Fibroblast of the conjunctiva (primary cell): ENCODE results near the gene PRKD1.

Experiments
- DNase-seq: peaks from one replicate; pipeline ENCODE4 v3.0.0-alpha.2; 2010; ENCODE audit warnings: low read depth

The PRKD1 gene

DNA sequence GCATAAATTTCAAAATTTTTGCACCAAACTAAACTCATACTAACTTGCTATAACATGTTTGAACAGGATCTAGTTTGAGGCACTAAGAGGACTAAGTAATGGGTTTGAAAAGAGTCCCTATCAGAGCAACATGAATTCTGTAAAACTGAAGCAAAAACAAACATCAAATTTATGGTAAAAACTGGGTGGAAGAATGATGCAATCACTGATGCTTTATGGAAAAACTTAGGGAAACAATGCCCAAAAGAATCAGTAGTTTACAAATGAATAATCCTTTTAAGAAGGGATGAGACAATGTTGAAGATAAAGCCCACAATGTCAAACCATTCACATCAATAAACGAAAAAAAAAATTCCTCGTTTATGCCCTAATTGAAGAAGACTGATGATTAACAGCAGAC lies 88.9 kb downstream of the PRKD1 start:
- no peak for DNase-seq

DNA sequence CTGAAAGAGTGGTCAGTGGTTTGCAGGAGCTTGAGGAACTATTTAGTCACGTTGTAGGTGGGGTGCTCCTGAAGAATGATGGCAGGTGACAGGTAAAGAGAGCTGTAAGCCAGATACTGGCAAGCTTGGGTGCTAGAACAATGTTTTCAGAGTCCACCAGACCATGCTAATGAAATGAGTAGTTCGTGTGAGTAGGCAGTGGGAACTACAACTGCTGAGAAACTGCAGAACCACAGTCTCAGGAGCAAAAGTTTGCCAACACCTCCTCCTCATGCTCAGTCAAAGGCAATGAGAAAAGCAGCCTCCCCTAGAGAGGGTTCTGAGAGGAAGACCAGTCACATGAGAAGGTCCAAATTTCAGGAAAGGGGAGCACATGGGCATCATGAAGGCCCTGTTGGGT lies 91.3 kb downstream of the PRKD1 start:
- DNase-seq: no peak

DNA sequence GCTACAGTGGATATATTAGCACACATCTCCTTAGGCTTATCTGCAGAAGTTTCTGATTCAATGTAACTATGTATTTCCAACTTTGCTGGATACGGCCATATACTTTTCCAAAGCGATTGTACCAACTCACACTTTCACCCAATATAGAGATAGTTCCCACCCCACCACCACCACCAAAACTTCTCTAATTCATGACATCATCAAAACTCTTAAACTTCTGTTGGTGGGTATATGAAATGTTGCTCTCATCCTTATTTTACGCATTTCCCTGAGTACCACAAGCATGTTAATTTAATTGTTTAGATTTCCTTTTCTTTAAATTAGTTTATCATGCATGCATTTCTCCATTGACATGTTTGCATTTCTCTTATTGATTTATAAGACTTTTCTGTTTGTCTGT lies 95.6 kb downstream of the PRKD1 start:
- no peak for DNase-seq

DNA sequence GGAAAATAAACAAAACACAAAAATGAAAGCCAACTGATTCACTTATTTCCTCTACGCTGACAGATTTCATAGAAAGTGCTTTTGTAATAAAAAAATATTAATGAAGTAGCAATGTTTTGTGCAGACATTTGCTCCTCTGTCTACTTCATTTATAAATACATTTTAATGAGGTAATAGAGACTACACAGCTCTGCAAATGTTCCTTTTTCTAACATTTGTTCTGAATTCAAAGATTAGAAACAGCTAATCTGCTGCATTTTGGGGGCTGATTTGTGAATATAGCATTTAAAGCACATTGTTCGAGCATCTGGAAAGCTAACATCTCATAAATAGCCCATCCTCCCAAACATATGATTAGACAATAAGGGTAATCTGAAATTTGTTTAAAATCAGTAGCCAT lies 97.8 kb downstream of the PRKD1 start:
- DNase-seq: no peak

DNA sequence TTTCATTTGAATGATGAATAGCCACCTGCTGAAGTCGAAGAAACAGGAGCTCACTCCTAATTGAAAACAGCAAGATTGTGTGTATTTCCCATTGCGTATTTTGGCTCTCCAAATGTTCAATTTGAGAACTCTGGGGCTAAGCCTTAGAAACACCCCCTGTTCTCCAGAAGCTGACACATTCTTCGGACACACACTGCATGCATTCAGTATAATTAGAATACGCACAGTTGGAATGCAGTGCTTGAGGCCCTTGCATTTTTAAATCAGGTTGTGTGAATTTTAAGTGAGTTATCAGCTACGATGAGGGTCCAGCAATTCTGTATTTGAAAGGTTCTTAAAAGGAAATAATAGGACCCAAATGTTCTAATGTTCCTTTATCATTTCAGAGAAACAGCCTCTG lies 103.8 kb downstream of the PRKD1 start:
- no peak for DNase-seq

DNA sequence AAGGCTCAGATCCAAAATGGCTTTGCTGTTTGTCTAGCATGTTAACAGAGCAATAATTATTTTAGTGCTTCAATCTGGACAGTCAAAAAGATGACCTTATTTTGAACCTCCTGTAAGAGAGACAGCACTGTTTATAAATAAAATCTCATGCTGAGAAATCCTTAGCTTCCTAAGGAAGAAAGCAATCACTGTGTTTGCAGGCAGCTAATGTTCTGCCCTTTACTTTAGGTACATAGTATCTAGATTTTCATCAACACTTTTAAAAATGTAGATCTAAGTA lies 105.3 kb downstream of the PRKD1 start:
- no peak for DNase-seq

DNA sequence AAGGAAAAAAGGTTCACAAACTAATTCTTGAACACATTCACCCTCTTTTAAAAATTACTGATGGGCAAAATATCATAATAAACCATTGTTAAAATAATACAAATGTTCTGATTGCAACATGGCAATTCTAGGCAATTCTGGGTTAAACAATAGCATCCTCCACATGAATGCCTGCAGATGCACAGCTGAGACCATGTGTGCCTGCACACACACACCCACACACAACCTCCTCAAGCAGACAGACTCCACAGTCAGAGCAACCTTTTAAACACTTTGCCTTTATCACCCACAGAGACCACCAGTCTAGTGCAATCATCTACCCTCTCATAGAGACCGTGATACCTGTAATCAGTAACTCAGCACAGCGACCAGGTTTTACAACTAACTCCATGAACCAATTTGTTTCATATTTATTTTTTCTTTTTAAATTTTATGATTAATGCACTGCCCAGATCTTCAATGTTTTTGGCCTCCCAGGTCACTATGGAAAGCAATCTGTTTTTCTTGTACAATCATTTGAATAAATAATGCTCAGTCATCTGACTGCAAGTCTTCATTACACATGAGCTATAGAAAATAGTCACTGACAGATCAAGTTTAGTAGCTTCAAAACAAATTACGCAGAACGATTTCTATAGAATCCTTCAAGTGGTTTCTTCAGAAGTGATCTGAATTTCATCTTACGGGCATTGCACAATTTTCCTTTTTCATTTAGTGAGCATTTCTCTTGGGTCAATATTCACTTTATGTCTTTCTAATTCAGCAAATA lies 105.8 kb downstream of the PRKD1 start:
- no peak for DNase-seq

DNA sequence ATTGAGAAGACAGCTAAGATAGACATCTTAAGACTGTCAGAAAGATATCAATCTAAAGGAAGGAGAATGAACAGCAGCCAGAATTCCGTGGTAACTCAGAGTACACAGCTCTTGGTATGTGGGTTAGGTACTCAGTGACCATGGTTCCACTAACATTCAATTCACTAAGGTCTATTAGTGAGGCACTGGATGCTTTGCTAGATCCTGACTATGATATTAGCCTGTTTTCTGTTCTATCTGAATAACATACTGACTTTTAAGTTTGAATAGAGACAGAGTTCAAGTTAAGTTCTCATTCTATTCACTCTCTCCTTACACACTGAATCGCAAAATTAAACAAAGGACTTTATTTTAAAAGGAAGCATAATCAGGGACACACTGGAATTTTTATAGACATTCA lies 106.4 kb downstream of the PRKD1 start:
- DNase-seq: no peak

DNA sequence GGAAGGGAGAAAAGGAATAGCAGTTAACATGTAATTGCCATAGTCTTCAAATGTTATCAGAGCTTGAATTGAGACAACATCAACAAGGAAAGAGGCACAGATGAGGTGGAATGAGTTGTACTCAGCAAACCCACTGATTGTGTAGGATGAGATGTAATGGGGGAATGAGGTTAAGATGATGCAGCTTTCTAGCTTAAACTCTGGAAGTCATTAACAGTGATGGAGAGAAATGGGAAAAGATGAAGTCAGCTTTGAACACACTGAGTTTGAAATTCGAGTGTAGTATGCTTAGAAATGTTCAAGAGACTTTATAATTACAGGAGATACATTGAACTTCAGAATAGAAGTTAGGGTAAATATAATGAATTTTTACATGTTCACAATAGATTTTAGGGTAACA lies 106.9 kb downstream of the PRKD1 start:
- no peak for DNase-seq

DNA sequence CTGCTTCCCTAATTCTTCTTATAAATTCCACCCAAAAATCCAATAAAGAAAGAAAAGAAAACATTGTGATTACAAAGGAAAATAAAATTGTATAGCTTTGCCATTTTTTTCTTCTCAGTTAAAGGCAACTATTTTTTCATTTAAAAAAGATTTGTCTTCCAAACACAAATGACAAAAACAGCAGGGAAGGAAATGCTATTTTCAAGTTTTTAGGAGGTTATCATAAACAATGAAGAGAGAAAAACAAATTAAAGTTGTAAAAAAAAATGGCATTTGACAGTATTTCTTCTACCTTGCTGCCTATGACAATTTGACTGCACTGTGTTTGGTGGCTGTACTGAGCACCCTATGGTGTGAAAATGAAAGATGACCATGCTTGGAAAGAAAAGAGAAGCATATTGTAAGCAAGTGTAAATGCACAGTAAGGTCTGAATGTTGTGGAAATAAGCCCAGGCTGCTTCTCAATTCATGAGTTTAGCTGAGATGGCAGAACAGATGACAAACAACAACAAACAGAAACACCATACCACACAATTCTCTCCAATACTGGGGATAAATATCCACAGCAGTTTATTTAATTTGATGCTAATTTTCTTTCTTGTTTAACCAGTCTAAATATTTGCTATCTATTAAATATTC lies 109.8 kb downstream of the PRKD1 start:
- DNase-seq: no peak

DNA sequence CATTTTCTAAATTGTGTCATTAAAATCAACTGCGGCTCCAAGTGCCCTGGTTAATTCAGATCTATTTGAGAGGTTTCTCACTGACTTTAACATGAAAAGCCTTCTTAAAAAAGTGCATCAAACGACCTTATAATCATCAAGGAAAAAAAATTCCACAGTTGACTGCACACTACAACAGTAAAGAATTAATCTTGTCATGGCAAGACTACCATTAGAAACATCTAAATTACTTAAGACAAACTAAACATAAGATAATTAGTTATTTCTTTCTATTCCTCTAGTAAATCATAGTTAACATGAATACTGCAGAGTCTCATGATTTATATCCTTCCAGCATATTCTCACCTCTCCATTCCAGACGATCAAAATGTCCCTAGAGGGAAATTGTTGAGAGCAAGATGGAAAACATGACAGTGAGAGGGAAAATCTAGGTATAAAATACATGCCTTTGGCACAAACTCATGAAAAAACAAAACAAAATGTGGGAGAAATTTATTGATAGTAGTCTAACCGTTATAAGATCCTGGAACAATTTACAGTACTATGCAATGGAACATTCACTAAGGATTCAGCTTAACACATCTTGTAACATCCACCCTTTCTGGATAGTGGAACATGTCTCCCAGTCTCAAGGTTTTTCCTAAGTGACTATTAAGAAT lies 112.5 kb downstream of the PRKD1 start:
- no peak for DNase-seq

DNA sequence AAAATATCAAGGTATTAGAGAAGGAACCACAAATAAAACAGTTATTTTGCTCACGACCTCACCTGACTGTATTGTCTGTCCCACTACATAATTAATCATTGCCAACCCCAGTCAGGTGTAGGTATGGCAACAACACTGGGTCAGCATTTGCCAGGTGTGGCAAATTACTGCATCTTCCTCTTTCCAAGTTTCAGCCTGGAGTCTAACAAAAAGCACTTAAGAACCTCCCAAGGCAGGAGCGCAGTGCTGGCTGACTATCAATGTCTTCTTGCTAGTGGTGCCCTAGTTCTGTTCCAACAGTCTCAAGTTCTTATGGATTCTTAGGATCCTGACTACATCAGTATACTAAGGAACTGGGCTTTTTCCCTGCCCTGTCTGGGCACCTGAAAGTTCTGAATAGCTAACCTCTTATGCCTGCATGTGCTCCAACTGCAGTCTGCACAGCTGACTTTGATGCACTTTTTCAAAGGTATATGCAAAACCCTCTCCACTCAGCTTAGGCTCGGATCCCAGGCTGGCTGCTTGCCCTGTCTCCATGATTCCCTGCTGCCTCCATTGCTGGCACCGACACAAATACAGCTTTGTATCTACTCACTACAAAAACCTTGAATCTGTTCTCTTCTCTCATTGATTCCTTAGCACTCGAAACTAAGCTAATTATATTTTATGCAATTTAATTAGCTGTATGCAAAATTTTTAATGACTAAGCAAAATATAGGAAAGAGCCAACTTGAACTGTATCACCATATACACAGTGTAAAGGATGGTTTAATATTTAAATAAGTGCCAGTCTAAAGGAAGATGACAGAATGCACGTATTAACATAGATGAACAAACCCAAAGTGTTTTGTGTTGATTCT lies 113.3 kb downstream of the PRKD1 start:
- peak; percentile 26 for DNase-seq

DNA sequence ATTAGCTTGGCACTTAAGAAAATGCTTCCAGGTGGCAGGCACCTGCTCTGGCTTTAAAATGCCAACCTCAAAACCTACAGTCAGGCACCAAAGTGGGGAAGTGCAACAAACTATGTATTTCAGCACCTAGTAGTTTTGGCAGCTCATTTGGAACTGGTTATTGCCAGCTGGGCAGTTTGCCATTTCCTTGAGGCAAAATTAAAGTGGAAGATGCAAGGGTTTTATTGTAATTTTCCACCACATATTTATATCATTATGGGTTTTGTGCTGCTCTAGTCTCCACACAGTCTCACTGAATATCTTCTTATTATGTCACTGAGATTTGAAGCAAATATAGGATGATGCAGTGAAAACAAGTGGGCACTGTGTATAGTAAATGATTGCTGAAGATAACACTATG lies 117.0 kb downstream of the PRKD1 start:
- DNase-seq: peak; percentile 39

DNA sequence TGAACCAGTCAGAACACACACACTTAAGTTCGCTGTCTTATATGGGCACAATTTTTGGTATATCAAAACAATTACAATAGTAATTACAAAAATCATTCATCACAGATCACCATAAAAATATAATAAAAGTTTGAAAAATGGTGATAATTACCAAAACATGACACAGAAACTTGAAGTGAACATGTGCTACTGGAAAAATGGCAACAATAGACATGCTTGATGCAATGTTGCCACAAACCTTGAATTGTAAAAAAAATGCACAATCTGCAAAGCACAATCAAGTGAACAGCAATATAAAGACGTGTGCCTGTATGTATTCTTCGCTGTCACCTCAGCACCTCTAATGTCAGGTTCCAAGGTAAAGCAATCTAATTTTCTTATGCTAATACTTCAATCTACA lies 117.6 kb downstream of the PRKD1 start:
- no peak for DNase-seq

DNA sequence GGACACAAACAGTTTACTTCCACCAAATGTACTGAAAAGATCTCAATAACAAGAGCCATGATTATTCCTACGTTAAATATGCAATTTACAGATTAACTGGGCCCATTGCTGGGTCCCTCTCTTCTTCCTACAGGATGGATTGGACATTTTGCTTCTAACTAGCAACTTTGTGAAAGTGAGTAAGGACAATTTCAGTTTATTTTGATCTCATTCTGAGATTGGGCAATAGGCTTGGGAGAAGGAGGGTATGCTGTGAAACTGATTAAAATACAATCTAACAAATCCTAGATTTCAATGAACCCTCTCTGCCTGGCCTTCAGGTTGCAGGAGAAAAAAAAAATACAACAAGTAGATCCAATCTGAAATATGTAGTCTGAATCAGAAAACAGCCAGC lies 121.5 kb downstream of the PRKD1 start:
- DNase-seq: no peak

DNA sequence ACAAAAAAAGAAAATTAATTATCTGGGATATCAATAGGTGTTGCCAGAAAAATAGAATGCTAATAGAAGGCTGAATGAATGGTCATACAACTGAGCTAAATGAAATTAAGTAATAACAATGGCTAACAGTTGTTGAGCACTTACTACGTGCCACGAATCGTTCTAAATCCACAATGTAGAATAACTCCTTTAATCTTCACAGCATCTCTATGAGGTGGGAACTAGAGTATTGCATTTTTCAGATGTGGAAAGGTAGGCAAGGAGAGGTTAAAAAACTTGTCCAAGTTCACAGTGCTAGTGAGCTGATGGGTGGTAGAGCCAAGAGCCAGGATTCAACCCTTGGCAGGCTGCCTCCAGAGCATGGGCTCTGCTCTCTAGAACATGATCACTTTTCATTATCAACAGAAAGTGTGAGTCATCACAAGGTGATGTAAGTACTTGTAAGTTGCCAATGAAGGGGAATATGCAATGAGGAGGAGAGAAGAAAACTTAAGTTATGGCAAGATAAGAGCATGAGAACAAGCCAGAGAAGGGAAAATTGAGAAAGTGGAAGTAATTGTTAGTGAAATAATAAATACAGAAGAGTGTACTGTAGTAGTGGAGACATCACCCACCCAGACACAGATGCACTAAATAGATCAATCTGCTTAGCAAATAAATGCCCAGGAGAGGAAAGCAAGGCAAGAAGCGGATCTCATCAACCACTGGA lies 122.1 kb downstream of the PRKD1 start:
- DNase-seq: peak; percentile 97

DNA sequence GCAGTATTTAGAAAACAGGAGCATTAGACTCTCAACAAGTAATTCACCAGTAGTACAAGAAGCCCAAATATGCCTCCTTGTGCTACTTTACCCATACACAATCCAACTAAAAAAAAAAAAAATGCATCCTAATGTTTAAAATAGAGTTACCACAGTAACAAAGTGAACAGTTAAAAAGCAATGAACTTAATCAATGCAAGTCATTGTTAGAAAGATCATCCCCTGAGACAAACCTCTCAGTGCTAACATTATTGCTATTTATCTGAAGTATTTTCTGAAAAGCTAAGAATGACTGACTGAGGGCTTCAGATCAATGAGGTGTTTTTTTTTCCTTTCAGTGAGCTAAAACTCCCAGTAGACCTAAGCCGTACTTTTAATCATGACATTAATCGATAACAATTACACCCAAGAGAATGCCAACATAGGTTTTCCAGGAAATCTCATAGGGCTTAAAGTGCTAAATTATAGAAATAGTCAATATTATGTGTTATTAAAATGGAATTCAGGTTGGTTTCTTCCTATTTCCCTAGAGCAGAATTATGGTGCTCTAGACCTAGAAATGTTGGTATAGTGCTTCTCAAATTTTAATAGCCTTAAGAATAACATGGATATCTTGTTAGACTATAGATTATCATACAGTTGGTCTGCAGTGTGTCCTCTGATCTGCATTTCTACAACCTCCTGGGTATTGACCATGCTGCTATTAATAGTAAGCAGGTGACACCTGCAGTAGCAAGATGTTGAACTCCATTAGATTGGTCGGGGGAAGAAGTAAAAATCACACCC lies 123.0 kb downstream of the PRKD1 start:
- DNase-seq: no peak

DNA sequence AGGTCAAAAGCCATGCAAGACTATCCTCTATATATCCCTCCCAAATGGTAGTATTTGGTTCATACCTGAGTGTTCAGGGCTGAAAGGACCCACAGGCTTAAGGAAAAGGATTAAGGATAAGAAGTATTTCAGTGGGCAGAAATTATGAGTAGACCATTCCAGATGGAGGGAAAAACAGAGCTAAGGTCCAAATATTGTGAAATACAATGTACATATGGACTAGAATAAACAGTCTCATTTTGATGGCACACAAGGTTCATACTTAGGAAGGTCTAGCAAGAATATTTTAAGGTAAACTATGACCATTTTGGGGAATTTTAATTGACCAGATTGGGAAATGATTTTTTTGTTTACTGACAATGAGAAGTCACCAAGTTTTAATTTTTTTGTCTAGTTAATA lies 124.6 kb downstream of the PRKD1 start:
- no peak for DNase-seq

DNA sequence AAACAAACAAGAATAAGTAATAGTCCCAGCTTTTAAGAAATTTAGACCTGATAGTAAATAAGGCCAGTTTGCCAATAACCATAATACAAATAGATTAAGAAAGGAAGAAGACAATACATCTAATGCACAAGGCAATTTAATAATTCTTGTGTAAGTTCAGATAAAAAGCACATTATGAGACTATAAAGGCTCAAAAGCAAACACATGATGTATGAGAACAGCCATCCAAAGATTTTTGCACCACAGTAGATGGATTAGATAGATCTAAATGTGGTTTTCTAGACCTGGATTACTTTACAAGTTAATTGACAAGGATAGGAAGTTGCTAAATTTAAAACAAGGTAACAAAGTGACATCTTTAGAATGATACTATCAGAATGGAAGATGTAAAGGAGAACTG lies 125.4 kb downstream of the PRKD1 start:
- no peak for DNase-seq

DNA sequence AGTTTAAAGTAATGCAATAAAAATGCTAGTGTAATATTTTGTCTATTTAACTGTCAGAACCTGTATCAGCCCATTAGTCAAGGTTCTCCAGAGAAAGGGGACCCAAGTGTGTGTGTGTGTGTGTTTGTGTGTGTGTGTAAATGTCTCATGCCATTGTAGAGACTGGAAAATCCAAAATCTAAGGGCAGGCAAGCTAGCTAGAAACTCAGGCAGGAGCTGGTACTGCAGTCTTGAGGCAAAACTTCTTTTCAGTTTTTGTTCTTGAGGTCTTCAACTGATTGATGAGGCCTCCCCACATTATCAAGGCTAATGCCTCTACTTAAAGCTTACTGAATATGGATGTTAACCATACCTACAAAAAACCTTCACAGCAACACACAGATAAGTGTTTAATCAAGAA lies 126.7 kb downstream of the PRKD1 start:
- DNase-seq: no peak

DNA sequence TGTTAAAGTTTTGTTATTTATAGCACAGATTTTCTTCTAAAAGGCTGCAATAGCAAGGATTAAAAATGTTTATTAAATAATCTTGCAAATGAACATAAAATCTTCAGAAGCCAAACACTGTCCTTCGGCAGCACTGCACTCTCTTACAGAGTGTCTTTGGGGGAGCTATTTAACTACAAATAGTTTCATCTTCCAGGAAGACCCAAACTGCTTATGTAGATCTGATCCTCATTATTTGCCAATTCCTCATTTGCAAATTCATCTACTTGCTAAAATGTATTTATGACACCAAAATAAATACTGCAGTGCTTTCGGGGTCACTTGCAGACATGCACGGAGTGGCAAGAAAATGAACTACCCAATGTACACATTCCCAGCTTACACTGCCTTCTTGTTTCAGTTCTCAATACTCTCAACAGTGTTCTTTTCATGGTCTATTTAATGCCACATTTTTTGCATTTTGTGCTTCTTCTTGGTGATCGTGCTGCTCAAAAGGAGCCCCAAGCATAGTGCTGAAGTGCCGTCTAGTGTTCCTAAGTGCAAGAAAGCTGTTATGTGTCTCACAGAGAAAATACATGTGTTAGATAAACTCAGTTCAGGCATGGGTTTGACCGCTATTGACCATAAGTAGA lies 128.1 kb downstream of the PRKD1 start:
- no peak for DNase-seq
